ENCODE measurements around the gene RHEX. TPM values are rescaled to one million over a fixed set of nuclear protein-coding genes. Genes with fewer than 3 reads are reported as not detected.

The RHEX gene
- total RNA-seq, 1 donor from 2014 or later, result not detected

DNA sequence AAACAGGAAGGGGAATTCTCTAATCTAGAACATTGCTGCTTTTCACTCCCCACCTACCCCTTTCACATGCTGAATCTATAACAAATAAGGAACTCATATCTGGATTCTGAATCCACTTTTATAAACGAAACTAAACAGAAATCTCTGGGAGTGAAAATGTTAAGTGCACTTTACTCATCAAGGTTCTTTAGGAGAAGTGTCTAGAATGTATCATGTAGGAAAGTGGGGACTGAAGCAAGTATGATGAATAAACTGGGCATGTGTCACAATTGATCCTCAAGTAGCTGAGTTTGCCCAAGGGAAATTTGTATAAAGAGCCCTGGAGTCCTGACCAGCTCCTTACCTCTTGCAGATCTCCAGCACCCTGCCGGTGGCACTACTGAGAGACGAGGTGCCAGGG lies 44.4 kb downstream of the RHEX start:
- H3K27me3 Mint-ChIP-seq (ENCODE audit: low read depth), result peaks cover 55% of the 10 kb centered on the region
- H3K27ac Mint-ChIP-seq (ENCODE audit: unreplicated experiment), result no peak overlapping the region
- no peak overlapping the region for H3K4me3 Mint-ChIP-seq (ENCODE audit: unreplicated experiment)
- TF ChIP-seq, protein P1, sequence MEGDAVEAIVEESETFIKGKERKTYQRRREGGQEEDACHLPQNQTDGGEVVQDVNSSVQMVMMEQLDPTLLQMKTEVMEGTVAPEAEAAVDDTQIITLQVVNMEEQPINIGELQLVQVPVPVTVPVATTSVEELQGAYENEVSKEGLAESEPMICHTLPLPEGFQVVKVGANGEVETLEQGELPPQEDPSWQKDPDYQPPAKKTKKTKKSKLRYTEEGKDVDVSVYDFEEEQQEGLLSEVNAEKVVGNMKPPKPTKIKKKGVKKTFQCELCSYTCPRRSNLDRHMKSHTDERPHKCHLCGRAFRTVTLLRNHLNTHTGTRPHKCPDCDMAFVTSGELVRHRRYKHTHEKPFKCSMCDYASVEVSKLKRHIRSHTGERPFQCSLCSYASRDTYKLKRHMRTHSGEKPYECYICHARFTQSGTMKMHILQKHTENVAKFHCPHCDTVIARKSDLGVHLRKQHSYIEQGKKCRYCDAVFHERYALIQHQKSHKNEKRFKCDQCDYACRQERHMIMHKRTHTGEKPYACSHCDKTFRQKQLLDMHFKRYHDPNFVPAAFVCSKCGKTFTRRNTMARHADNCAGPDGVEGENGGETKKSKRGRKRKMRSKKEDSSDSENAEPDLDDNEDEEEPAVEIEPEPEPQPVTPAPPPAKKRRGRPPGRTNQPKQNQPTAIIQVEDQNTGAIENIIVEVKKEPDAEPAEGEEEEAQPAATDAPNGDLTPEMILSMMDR (IDR thresholded peaks at IDR 0.05), result no peak
- no peak for DNase-seq (ENCODE audit: low spot score)
- no peaks in the 10 kb centered on the region for H3K36me3 Mint-ChIP-seq (ENCODE audit: low read depth)
- H3K9me3 Mint-ChIP-seq (ENCODE audit: low read depth), result no peaks in the 10 kb centered on the region
- no peaks in the 10 kb centered on the region for H3K4me1 Mint-ChIP-seq (ENCODE audit: low read depth)

DNA sequence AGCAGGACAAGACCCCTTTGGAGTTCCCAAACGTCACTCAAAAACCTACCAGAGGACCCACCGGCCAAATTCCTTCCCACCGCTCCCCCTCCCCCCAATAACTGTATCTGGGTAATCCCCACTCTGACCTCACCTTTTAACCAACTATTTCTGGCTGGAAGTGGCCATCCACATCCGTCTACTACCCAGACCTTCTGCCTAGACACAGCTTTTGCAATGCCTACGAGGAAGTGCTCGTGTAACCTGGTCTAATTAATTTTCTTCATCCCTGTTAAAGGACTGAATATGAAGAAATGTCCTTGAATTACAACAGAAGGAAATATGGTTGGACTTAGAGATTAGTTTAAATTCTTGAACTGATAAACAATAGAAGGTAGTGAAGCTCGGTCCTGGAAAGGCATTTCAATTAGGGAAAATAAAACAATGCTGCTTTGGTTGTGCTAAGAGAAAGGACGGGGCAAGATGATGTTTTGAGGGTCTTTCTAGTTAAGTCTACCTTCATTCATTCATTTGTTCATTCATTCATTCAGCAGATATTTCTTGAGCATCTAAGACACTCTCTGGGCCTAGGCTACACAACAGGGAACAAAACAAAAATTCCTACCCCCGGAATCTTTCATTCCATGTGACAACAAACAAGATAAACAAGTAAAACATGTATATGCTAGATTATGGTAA lies 45.4 kb downstream of the RHEX start:
- Mint-ChIP-seq H3K4me3 (ENCODE audit: unreplicated experiment) (no peak overlapping the region), H3K36me3 (ENCODE audit: low read depth) (no peaks in the 10 kb centered on the region), H3K9me3 (ENCODE audit: low read depth) (no peaks in the 10 kb centered on the region), H3K27ac (ENCODE audit: unreplicated experiment) (no peak overlapping the region), H3K4me1 (ENCODE audit: low read depth) (no peaks in the 10 kb centered on the region), H3K27me3 (ENCODE audit: low read depth) (peaks cover 59% of the 10 kb centered on the region)
- DNase-seq (ENCODE audit: low spot score), result no peak
- TF ChIP-seq, protein P1 (IDR thresholded peaks at IDR 0.05), result no peak

DNA sequence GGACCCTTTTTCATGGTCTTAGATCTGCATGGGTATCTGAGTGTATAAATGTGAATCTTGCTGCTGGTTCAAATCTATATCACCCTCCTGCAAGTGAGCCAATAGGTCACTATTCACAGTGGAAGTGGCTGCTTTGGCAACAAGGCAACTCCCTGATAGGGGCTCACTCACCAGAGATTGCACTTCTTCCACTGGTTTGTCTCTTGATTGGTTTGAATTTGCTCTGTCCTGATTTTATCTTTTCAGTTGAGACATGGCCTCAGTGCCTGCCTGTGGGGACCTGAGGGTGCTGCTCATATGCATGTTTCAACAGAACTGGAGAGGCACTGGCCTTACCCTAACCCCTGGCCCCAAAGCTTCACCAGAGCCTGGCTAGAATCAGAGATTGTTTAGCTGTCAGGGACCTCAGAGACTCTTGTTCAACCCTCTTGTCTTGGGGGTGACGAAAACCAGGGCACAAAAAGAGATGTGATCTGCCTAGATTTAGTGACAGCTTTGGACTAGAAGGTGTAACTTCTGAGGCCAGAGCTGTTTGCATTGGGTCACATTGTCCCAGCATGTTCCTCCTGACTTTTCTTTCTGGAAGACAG lies 47.3 kb downstream of the RHEX start:
- Mint-ChIP-seq H3K9me3 (ENCODE audit: low read depth) (no peaks in the 10 kb centered on the region), H3K27ac (ENCODE audit: unreplicated experiment) (no peak overlapping the region), H3K4me3 (ENCODE audit: unreplicated experiment) (no peak overlapping the region), H3K36me3 (ENCODE audit: low read depth) (no peaks in the 10 kb centered on the region), H3K27me3 (ENCODE audit: low read depth) (peaks cover 48% of the 10 kb centered on the region), H3K4me1 (ENCODE audit: low read depth) (no peaks in the 10 kb centered on the region)
- no peak for DNase-seq (ENCODE audit: low spot score)
- TF ChIP-seq, protein P1 (IDR thresholded peaks at IDR 0.05), result no peak

DNA sequence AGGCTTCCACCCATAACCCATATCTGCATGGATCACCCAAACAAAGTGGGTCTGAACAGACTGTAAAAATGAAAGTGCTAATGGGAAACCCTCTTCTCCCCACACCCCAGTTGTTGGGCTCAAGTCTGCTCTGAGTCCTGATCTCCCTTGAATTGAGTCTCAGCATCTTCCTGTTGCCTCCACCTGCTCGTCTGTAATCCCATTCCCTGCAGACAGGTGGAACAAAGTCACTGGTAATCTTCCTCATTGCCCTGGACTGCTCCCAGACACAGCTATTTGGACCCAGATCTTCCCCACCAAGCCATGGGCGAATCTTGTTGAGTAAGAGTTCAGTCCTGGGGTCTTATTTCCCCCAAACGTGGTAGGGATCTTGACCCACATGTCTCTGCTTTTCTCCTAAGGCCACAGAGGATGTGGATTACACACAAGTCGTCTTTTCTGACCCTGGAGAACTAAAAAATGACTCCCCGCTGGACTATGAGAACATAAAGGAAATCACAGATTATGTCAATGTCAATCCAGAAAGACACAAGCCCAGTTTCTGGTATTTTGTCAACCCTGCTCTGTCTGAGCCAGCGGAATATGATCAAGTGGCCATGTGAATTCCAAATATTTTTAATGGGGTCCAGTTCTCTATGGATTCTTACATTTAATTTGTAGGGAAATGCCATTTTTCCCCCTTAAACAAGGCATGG lies 48.5 kb downstream of the RHEX start:
- no peak overlapping the region for H3K4me3 Mint-ChIP-seq (ENCODE audit: unreplicated experiment)
- H3K27me3 Mint-ChIP-seq (ENCODE audit: low read depth), result peaks cover 48% of the 10 kb centered on the region
- H3K4me1 Mint-ChIP-seq (ENCODE audit: low read depth), result peaks cover 3% of the 10 kb centered on the region
- no peaks in the 10 kb centered on the region for H3K36me3 Mint-ChIP-seq (ENCODE audit: low read depth)
- no peak for DNase-seq (ENCODE audit: low spot score)
- no peaks in the 10 kb centered on the region for H3K9me3 Mint-ChIP-seq (ENCODE audit: low read depth)
- TF ChIP-seq, protein P1 (IDR thresholded peaks at IDR 0.05), result no peak
- no peak overlapping the region for H3K27ac Mint-ChIP-seq (ENCODE audit: unreplicated experiment)

DNA sequence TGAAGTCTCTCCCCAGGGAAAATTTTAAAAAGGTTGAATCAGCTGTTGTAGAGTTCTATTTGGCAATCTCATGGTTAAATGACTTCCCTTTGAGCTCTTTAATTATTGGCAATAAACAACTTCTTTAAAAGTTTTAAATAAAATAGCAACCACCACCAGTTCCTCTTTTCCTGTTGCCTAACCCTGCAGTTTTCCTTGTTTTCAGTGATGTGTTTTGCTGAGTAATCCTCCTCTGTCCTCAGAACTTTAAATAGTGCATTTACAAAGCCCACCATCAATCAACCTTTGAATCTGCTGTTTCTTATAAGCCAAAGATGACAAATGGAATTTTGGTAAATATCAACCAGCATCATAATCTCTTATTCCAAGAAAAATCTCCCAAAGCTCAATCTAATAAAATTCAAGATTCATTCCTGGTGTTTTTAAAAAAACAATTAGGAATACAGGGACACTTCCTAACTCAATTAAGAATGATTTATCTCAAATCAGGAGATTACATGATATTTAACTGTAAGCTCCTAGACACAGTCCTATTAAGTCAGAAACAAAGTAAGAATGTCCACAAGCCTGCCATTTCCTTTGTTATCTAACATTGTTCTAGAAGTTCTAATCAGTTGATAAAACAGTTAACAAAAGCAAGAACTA lies 49.4 kb downstream of the RHEX start:
- TF ChIP-seq, protein P1 (IDR thresholded peaks at IDR 0.05), result no peak
- no peaks in the 10 kb centered on the region for H3K9me3 Mint-ChIP-seq (ENCODE audit: low read depth)
- H3K27me3 Mint-ChIP-seq (ENCODE audit: low read depth), result peaks cover 46% of the 10 kb centered on the region
- H3K4me3 Mint-ChIP-seq (ENCODE audit: unreplicated experiment), result no peak overlapping the region
- DNase-seq (ENCODE audit: low spot score), result no peak
- H3K36me3 Mint-ChIP-seq (ENCODE audit: low read depth), result no peaks in the 10 kb centered on the region
- H3K4me1 Mint-ChIP-seq (ENCODE audit: low read depth), result peaks cover 3% of the 10 kb centered on the region
- no peak overlapping the region for H3K27ac Mint-ChIP-seq (ENCODE audit: unreplicated experiment)

Measured in chondrocyte (in vitro differentiated cells).